ENCODE data around the gene BID.

Gene BID

GRCh38 chr22:17716529-17716928 lies 57.7 kb downstream of the BID start:
- TF ChIP-seq, protein P1, sequence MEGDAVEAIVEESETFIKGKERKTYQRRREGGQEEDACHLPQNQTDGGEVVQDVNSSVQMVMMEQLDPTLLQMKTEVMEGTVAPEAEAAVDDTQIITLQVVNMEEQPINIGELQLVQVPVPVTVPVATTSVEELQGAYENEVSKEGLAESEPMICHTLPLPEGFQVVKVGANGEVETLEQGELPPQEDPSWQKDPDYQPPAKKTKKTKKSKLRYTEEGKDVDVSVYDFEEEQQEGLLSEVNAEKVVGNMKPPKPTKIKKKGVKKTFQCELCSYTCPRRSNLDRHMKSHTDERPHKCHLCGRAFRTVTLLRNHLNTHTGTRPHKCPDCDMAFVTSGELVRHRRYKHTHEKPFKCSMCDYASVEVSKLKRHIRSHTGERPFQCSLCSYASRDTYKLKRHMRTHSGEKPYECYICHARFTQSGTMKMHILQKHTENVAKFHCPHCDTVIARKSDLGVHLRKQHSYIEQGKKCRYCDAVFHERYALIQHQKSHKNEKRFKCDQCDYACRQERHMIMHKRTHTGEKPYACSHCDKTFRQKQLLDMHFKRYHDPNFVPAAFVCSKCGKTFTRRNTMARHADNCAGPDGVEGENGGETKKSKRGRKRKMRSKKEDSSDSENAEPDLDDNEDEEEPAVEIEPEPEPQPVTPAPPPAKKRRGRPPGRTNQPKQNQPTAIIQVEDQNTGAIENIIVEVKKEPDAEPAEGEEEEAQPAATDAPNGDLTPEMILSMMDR (IDR thresholded peaks at IDR 0.05): no peak

GRCh38 chr22:17712441-17712840 lies 61.8 kb downstream of the BID start:
- TF ChIP-seq, protein P1 (IDR thresholded peaks at IDR 0.05): no peak

GRCh38 chr22:17710023-17710422 lies 64.2 kb downstream of the BID start:
- TF ChIP-seq, protein P1 (IDR thresholded peaks at IDR 0.05): no peak

DNA sequence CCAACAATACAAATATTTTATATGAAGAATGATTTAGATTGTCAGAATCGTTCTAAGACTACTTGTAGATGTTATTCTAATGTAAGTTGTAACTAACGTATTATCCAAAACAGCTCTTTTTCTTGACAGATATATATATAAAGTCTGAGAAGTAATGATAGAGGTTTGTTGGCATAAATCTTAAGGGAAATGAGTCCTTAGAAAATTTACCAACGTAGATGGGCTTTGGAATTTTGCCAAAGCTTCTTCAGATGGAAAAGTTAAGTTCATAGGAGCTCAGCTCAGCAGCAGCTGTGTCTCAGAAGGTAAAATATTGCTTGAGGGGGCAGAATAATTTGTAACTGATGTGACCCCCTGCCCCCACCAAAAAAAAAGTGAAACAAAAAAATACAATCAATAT lies 66.7 kb downstream of the BID start:
- TF ChIP-seq, protein P1 (IDR thresholded peaks at IDR 0.05): no peak

- TF ChIP-seq, protein P1 (IDR thresholded peaks at IDR 0.05): no peak
Measured at GRCh38 chr22:17706947-17707346, 67.3 kb downstream of the BID start.

DNA sequence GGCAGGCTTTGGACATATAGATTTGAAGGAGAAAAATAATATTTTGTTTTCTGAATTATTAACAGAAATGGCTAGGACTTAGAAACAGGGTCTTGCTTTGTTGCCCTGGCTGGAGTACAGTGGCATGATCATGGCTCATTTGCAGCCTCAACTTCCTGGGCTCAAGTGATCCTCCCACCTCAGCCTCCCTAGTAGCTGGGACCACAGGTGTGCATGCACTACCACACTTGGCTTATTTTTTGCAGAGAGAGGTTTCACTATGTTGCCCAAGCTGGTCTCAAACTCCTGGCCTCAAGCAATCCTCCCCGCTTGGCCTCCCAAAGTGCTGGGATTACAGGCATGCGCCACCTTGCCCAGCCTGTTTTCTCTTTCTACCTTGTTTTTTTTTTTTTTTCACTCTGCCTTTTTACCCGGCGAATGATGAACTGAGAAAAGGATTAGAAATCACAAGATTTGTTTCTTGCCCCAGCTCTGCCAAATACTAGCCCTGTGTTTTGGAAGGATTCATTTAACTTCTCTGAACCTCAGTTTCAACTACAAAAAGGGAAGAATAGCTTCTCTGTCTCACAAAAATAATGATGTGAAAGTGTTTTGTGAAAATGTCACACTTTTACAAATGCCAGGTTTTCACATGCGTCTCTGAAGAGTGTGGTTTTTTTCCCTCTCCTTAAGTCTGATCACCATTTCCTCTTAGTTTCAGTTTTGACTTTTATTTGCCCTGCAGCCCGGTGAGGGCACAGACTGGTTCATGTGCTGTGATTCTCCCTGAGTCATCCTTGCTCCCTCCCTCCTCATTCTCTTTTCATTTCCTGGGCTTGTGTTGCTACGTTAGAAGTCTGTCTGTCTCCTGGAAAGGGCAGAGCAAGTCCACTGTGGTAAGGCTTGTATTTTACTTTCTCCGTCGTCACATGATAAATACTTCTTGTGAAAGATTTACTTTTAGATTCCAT lies 68.0 kb downstream of the BID start:
- TF ChIP-seq, protein P1 (IDR thresholded peaks at IDR 0.05): no peak

DNA sequence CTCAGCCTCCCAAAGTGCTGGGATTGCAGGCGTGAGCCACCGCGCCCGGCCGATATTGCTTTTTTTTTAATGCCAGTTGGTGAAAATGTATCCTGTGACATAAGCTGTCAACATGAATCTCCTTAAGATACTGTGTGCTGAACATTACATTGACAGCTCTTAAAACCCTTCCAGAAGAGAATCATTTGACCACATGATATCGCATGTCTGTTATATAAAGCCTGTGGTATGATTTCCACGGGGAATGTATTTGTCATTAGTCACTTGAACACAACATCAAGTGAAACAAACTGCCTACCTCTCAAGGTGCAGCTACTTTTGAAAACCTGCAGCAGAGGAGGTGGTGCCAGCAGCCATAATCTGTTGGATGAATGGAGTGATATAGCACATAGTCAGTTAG lies 68.7 kb downstream of the BID start:
- TF ChIP-seq, protein P1 (IDR thresholded peaks at IDR 0.05): no peak
